PC-3 (cell line): Measurements from ENCODE around the gene MEF2C. TPM values are rescaled to one million over a fixed set of nuclear protein-coding genes. Genes with fewer than 3 reads are reported as not detected.
"Not testable (repeated sequence)": the region's sequence is repeated elsewhere in the genome, so short reads cannot be mapped to it uniquely, and the experiment has no call there.

ENCODE experiments used
- ATAC-seq: fragments of 200-7000 bp; cut with Tn5 transposase; 2 replicates; pipeline ENCODE4 v1.9.1; 2020; ENCODE audit warnings: mild to moderate bottlenecking, moderate library complexity
- BruUV-seq: library from RNA; stranded (reverse); fragments of 400-500 nt; replicated peaks from 2 replicates; lab custom pipeline; 2021; lab: Mats Ljungman, UMichigan
- CTCF ChIA-PET: fragments of 300-600 bp; sonication (Branson Sonifier 250); formaldehyde crosslinking; loops from one replicate; lab custom pipeline; 2022; ENCODE audit warnings: antibody characterized with exemption; lab: Charles Lee
- POLR2A ChIA-PET: fragments of 300-600 bp; sonication (Branson Sonifier 250); formaldehyde crosslinking; loops from one replicate; lab custom pipeline; 2022; ENCODE audit warnings: antibody characterized with exemption; ENCODE audit not compliant: unreplicated experiment; lab: Charles Lee
- DNase-seq: peaks from one replicate; pipeline ENCODE4 v3.0.0-alpha.2; 2015
- H2AFZ ChIP-seq: fragments of 300-600 bp; sonication (generic); 2 replicates; pipeline ENCODE4 v1.6.0; 2016; ENCODE audit warnings: antibody characterized with exemption, low read length
- H3F3A ChIP-seq: fragments of 300-600 bp; sonication (generic); one replicate; pipeline ENCODE4 v1.6.0; 2017; ENCODE audit warnings: antibody characterized with exemption, low read length, control low read depth, mild to moderate bottlenecking; ENCODE audit not compliant: unreplicated experiment
- H3K27ac ChIP-seq: fragments of 300-600 bp; sonication (generic); 2 replicates; pipeline ENCODE4 v1.5.1; 2016; ENCODE audit warnings: mild to moderate bottlenecking, low read length
- H3K27me3 ChIP-seq: fragments of 300-600 bp; sonication (generic); 2 replicates; pipeline ENCODE4 v1.6.1; 2016; ENCODE audit warnings: low read length, mixed read lengths
- H3K36me3 ChIP-seq: fragments of 300-600 bp; sonication (generic); 2 replicates; pipeline ENCODE4 v1.6.1; 2016; ENCODE audit warnings: low read depth, mixed run types, low read length, mixed read lengths
- H3K4me1 ChIP-seq: fragments of 300-600 bp; sonication (generic); 2 replicates; pipeline ENCODE4 v1.5.1; 2016; ENCODE audit warnings: low read length; ENCODE audit not compliant: insufficient read depth
- H3K4me2 ChIP-seq: fragments of 300-600 bp; sonication (generic); 2 replicates; pipeline ENCODE4 v1.6.0; 2016; ENCODE audit warnings: low read length
- H3K4me3 ChIP-seq: fragments of 300-600 bp; sonication (generic); 2 replicates; pipeline ENCODE4 v1.5.1; 2016; ENCODE audit warnings: mild to moderate bottlenecking, low read length, mixed read lengths
- H3K79me2 ChIP-seq: fragments of 300-600 bp; sonication (generic); 2 replicates; pipeline ENCODE4 v1.6.1; 2017; ENCODE audit warnings: low read length, mixed read lengths
- H3K9ac ChIP-seq: fragments of 300-600 bp; sonication (generic); 2 replicates; pipeline ENCODE4 v1.6.0; 2016; ENCODE audit warnings: mild to moderate bottlenecking, low read length
- H3K9me2 ChIP-seq: fragments of 300-600 bp; sonication (generic); replicated peaks from 2 replicates; pipeline ENCODE4 v1.6.1; 2016; ENCODE audit warnings: mixed run types, low read length, mixed read lengths
- H3K9me3 ChIP-seq: fragments of 300-600 bp; sonication (generic); 2 replicates; pipeline ENCODE4 v1.6.1; 2016; ENCODE audit warnings: low read length, mixed read lengths
- H4K20me1 ChIP-seq: fragments of 300-600 bp; sonication (generic); 2 replicates; pipeline ENCODE4 v1.6.1; 2016; ENCODE audit warnings: low read length, mixed read lengths
- EZH2 ChIP-seq: fragments of 300-600 bp; sonication (generic); IDR thresholded peaks from one replicate; pipeline ENCODE4 v1.6.1; 2017; ENCODE audit warnings: antibody characterized with exemption, mild to moderate bottlenecking, low read length; ENCODE audit not compliant: unreplicated experiment
- EZH2phosphoT487 ChIP-seq: fragments of 300-600 bp; sonication (generic); IDR thresholded peaks from 2 replicates; pipeline ENCODE4 v1.6.1; 2018; ENCODE audit warnings: mild to moderate bottlenecking, antibody characterized with exemption, low read length, borderline replicate concordance
- intact Hi-C: fragments of 100-400 bp; cut with micrococcal nuclease; formaldehyde crosslinking; loops from 2 replicates; pipeline ENCODE4 v1.9.0; 2023
- total RNA-seq: library from RNA; depleted of rRNA; stranded (reverse); fragments of >200 nt; gene quantifications from 2 replicates; pipeline ENCODE4 v1.2.3, GENCODE V29; 2014

The MEF2C gene
- total RNA-seq, 1 experiment from 2014 or later: 8.0 TPM

GRCh38 chr5:88923623-88924329, 40.8 kb upstream of the MEF2C start:
- TF ChIP-seq EZH2: no peak
- TF ChIP-seq EZH2phosphoT487: no peak
- ATAC-seq (no peak), DNase-seq (no peak)
- BruUV-seq: no TSS peak
- H3K4me2 ChIP-seq: no peak overlapping the region
- H3K79me2 ChIP-seq: no peaks in the 10 kb centered on the region
- H3K9me3 ChIP-seq: no peaks in the 10 kb centered on the region
- intact Hi-C loops: no loop called here
- no peaks in the 10 kb centered on the region for H3K36me3 ChIP-seq
- no peak overlapping the region for H3K9ac ChIP-seq
- peaks cover 9% of the 10 kb centered on the region for H3K4me1 ChIP-seq
- no peak overlapping the region for H3K4me3 ChIP-seq
- H3K27ac ChIP-seq: no peak overlapping the region
- ChIA-PET POLR2A (no interaction called here), CTCF (no interaction called here)
- no peaks in the 10 kb centered on the region for H4K20me1 ChIP-seq
- no peaks in the 10 kb centered on the region for H3F3A ChIP-seq
- H3K9me2 ChIP-seq: no peaks in the 10 kb centered on the region
- no peak overlapping the region for H2AFZ ChIP-seq
- H3K27me3 ChIP-seq: no peaks in the 10 kb centered on the region

DNA sequence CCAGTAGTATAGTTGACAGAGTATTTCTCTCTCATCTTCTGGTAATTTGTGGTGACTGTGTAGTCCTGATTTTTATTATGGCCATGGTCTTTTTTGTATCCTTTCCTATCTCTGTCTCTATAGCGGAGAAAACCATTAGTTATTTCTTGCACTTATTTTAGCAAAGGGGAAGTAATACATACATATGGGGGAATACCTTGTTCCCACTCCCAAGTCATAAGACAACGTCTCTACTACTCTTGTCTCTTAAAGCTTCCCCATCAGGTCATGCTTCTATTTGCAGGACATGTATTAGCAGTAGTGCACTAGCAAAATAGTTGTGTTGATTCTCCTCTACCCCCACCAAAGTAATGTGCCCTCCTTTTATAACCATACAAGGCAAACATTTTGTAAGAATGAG, 29.8 kb upstream of the MEF2C start:
- H3K9me2 ChIP-seq, H3K27me3 ChIP-seq, H4K20me1 ChIP-seq, ATAC-seq, H3K4me2 ChIP-seq, H2AFZ ChIP-seq, BruUV-seq, H3F3A ChIP-seq, H3K9me3 ChIP-seq, H3K9ac ChIP-seq, CTCF ChIA-PET, H3K79me2 ChIP-seq, intact Hi-C loops, H3K36me3 ChIP-seq, H3K4me3 ChIP-seq, H3K4me1 ChIP-seq, H3K27ac ChIP-seq, DNase-seq, POLR2A ChIA-PET: not testable (repeated sequence)

DNA sequence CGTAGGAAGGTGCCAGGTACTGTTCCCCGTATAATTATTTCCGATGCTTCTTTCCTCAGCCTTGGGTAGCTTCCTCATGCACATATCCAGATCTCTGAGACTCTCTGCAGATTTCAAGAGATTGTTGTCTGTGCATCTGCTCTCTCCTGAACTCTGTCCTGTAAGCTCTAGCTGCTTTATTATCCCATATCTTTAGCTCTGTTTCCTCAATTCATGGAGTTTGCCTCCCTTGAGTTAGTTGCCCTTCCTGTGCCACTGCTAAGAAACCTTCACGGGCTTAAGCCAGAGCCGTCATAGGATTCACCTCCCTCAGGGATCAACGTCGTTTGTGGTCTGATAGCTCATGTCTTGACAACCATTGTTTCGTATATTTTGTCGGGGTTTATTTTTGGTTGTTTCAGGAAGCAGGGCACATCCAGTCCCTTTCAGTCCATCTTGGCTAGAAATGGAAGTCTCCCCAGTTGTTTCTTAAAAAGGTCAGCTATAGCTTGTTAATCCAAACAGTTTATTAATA, 28.1 kb upstream of the MEF2C start:
- H3K9me3 ChIP-seq, H2AFZ ChIP-seq, H4K20me1 ChIP-seq, BruUV-seq, H3K4me1 ChIP-seq, H3K27ac ChIP-seq, ATAC-seq, H3K27me3 ChIP-seq, POLR2A ChIA-PET, CTCF ChIA-PET, H3K9me2 ChIP-seq, H3K36me3 ChIP-seq, H3K79me2 ChIP-seq, H3K4me3 ChIP-seq, H3K9ac ChIP-seq, DNase-seq, H3F3A ChIP-seq, H3K4me2 ChIP-seq, intact Hi-C loops: not testable (repeated sequence)

GRCh38 chr5:88904478-88904877, 21.5 kb upstream of the MEF2C start:
- H2AFZ ChIP-seq, H3K9me3 ChIP-seq, POLR2A ChIA-PET, H3K9me2 ChIP-seq, H3K79me2 ChIP-seq, H3K4me1 ChIP-seq, H3F3A ChIP-seq, H3K9ac ChIP-seq, H3K27ac ChIP-seq, H3K27me3 ChIP-seq, intact Hi-C loops, H4K20me1 ChIP-seq, H3K4me3 ChIP-seq, CTCF ChIA-PET, H3K36me3 ChIP-seq, DNase-seq, ATAC-seq, BruUV-seq, H3K4me2 ChIP-seq: not testable (repeated sequence)

DNA sequence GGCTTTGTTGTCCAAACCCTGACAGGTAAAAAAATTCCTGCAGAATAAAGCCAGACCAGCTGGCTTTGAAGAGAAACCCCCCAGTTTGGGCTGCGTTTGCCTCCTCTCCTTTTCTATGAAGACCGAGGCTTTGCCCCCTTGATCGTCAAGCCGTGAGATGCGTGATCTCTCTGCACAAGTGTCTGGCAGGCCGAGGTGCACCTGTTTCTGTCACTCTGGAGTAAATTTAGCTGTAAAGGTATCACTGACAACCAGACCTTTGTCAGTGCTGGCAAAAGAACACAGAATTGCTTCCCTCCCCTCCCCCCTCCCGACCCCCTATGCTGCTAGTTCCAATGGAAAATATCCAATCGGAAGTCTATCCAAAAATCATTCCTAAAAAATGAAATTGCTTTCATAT, 21.0 kb upstream of the MEF2C start:
- intact Hi-C loops, BruUV-seq, H3K79me2 ChIP-seq, H3K27me3 ChIP-seq, H4K20me1 ChIP-seq, H3K27ac ChIP-seq, H3K4me1 ChIP-seq, H3K9ac ChIP-seq, H3F3A ChIP-seq, H3K9me2 ChIP-seq, ATAC-seq, H2AFZ ChIP-seq, H3K36me3 ChIP-seq, H3K9me3 ChIP-seq, POLR2A ChIA-PET, H3K4me2 ChIP-seq, H3K4me3 ChIP-seq, DNase-seq, CTCF ChIA-PET: not testable (repeated sequence)

DNA sequence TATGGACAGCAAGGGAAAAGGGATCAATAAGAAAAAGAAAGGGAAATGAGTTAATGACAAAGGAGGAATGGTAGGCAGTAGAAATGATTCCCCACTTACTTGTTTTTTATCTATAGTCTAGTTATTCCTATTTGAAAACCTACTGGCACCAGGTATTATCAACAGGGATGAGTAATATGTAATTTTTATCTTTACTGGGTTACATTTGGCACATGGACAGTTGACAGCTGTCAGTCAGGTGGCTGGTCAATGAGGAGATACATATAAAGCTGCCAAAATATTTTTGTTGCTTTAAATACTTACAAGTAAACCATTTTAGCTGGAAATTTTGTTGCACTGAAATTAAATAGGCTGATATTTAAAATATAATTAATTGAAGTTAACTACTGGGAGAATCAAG, 18.1 kb upstream of the MEF2C start:
- H3K9ac ChIP-seq, H3K79me2 ChIP-seq, H3K9me2 ChIP-seq, H3K4me2 ChIP-seq, H3K4me1 ChIP-seq, H4K20me1 ChIP-seq, H3K27ac ChIP-seq, CTCF ChIA-PET, H3K4me3 ChIP-seq, intact Hi-C loops, H3K9me3 ChIP-seq, H3K27me3 ChIP-seq, POLR2A ChIA-PET, H3F3A ChIP-seq, DNase-seq, ATAC-seq, H2AFZ ChIP-seq, H3K36me3 ChIP-seq, BruUV-seq: not testable (repeated sequence)
